Measurements from ENCODE around the gene XPC.
A peak's percentile ranks its signal among the peaks of the same experiment; 100 is the strongest.

Gene XPC

DNA sequence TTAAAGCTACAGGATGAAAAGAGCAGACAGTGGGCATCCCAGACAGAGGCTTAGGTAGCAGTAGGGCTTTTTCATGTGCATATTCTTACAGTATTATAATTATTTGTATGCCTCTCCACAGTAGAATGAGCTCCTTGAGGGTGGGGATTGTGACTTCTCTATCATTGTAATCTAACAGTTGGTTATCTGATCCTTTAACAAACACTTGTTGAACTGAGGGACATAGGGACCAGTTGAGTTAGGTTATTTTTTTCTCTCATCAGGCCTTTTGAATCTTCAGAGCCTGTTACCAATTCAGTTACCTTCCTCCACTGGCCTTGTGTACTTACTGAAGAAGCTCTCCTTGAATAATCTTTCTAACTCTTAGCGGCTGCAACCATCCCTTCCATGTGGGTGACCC is 1.4 kb upstream of the XPC start:
- peak overlapping the region; percentile 91; the same call in 1 of the 2 replicates for H3K27ac ChIP-seq
- TF ChIP-seq, protein P1, sequence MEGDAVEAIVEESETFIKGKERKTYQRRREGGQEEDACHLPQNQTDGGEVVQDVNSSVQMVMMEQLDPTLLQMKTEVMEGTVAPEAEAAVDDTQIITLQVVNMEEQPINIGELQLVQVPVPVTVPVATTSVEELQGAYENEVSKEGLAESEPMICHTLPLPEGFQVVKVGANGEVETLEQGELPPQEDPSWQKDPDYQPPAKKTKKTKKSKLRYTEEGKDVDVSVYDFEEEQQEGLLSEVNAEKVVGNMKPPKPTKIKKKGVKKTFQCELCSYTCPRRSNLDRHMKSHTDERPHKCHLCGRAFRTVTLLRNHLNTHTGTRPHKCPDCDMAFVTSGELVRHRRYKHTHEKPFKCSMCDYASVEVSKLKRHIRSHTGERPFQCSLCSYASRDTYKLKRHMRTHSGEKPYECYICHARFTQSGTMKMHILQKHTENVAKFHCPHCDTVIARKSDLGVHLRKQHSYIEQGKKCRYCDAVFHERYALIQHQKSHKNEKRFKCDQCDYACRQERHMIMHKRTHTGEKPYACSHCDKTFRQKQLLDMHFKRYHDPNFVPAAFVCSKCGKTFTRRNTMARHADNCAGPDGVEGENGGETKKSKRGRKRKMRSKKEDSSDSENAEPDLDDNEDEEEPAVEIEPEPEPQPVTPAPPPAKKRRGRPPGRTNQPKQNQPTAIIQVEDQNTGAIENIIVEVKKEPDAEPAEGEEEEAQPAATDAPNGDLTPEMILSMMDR (conservative IDR thresholded peaks at IDR 0.05): no peak

DNA sequence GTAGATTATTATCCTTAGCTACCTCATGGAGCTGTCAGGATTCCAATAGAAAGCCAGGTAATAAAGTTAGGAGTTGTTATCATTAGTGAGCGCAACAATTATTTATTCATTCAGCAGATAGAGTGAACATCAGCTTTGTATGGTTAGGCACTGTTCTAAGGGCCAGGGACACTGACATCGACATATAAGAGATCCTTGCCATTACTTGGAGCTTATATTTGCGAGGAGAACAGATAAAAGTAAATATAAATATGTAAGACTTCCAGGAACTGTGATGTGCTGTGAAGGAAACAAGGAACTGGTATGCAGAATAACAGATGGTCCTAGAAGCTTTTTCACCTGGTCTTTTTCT is 689 bp upstream of the XPC start:
- TF ChIP-seq, protein P1 (conservative IDR thresholded peaks at IDR 0.05): no peak
- peak overlapping the region; percentile 91 for H3K27ac ChIP-seq

DNA sequence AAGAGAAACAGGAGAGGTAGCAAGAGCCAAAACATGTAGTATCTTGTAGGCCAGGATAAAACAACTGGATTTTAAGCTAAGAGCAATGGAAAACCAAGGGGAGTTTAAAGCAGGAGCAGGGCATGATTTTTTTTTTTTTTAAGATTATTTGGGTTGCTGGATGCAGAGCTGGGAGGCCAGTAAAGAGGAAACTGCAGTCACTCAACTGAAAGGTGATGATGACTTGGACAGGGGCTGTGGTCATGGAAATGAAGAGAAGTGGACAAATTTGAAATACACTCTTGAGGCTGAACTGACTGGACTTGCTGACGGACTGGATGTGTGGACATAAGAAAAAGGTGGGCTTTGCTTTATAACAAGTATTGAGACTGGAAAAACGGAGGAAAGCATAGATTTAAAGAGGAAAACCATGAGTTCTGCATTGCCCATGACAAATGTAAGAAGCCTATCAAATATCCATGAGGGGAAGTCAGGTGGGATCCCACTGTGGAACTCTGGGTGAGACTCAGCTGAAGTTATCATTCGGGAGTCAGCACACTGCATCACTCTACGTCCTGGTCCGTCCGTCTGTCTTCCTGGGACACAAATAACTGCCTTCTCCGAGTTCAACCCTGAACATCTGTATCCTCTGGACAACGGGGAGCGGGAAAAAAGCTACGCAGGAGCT is 688 bp downstream of the XPC start:
- H3K27ac ChIP-seq: peak overlapping the region; percentile 91
- TF ChIP-seq, protein P1 (conservative IDR thresholded peaks at IDR 0.05): no peak

DNA sequence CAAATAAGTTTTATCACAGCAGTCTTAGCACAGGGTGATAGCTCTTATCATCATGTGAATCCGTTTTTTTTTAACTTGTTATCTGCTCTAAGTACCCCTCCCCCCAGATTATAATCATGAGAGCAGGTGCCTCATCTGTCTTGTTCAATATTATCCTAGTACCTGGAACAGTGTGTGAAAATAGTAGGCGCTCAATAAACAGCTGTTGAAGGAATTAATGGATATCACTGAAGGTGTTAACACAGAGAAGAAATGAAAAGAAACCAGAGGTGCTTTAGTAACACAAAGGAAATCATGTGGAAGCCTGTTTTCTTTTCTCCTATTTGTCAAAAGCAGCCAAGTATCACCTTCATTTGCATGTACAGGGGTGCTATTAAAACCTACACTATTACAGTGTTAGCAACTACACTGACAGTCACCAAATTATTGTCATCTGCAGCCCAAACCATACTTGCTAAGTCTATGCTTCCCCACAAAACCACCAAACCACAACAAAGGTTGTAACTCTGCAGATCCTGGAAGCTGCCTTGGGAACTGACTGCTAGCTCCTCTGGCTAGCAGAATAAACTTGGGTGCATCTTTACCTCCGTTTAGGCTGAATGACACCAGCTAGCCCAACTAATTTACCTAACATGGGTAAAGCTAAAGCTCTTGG is 2.9 kb downstream of the XPC start:
- TF ChIP-seq, protein P1 (conservative IDR thresholded peaks at IDR 0.05): no peak
- no peak overlapping the region for H3K27ac ChIP-seq

DNA sequence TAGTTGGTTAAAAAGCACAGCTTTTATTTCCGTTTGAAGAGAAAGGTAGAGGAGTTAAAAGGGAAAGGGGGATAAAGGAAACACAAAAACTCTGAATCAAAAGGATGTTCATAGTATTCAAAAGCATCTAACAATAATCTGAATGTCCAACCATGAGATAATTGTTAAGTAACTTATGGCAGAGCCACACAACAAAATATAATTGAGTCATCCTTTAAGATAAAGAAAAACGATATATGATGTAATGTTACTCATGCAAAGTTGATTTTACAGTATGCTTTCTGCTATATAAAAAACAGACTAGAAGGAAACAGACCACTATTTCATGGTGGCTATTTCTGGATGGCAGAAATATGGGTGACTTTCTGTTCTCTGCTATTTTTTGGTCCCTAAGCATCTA is 3.9 kb downstream of the XPC start:
- H3K27ac ChIP-seq: no peak overlapping the region
- TF ChIP-seq, protein P1 (conservative IDR thresholded peaks at IDR 0.05): no peak

DNA sequence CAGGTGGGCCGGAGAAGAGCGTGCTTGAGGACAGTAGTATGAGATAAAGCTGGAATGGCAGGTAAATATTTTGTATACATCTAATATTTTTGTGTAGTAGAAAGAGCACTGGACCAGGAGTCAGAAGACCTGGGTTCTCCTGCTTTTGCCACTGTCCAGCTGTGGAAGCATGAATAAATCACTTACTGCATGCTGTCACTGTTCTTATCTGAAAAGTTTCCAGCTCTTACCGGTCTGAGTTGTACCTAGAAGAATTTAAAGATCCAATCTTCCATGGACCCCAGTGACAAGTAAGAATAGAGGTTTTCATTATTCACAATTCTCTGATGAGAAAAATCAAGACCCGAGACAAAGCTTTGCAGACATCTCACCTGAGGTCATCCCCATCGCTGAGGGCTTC is 5.9 kb downstream of the XPC start:
- TF ChIP-seq, protein P1 (conservative IDR thresholded peaks at IDR 0.05): no peak
- no peak overlapping the region for H3K27ac ChIP-seq

DNA sequence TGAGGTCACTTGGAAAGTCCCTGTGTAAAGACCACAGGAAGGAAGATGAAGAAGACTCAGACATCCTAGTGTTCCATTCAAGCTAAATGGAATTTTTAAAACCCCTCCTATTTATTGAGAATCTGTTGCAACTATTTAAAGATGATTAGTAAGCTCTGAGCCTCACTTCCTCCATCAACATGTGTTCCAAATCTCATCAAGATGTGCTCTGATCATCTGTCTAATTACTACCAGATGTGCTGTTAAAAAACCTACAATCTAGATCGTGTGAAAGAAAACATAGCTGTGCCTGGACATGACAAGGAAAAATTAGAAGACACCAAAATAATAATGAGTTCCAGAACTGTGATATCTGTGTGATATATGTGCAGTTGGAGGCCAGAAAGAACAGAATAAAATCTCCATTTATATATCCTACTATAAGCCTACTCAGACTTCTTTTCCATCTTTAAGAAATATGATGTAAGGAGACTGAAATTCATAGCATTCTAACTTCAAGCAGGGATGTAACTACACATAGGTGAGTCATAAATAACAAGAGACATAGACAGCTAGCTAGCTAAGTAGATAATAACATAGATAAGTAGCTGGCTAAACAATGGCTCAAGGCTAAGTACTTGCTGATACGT is 7.8 kb downstream of the XPC start:
- H3K27ac ChIP-seq: no peak overlapping the region
- TF ChIP-seq, protein P1 (conservative IDR thresholded peaks at IDR 0.05): no peak
